ENCODE data around the gene CACNA1C. TPM values are rescaled to one million over a fixed set of nuclear protein-coding genes. Genes with fewer than 3 reads are reported as not detected.

CACNA1C gene
- total RNA-seq, 2 donors from 2014 or later: 4.4 to 10.1 TPM

DNA sequence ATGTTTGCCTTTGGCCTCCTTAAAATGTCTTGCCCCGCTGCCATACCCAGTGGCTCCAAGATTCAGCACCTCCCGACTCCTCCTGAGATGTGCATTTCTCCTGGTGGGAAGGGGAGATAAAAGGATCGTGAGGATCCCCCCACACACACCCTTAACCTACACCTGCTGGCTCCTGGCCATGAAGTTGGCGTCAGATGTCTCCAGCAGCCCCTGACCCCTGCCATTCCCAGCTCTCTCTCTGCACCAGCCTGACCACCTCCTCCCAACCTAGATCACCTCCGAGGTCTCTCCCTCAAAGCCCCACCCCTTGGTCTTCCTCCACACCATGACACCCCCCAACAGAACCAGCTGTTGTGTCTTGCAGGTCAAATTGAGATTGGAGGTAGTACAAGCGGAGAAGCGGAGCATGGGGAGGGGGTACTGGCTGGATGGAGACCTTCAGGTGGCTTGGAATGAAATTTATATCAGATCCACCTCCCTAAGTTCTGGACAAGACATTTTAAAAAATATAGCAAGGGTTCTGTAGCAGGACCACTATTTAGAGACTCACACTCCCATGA lies 590.9 kb downstream of the CACNA1C start:
- intact Hi-C loops (cut with DNase I, micrococcal nuclease): no loop called here

DNA sequence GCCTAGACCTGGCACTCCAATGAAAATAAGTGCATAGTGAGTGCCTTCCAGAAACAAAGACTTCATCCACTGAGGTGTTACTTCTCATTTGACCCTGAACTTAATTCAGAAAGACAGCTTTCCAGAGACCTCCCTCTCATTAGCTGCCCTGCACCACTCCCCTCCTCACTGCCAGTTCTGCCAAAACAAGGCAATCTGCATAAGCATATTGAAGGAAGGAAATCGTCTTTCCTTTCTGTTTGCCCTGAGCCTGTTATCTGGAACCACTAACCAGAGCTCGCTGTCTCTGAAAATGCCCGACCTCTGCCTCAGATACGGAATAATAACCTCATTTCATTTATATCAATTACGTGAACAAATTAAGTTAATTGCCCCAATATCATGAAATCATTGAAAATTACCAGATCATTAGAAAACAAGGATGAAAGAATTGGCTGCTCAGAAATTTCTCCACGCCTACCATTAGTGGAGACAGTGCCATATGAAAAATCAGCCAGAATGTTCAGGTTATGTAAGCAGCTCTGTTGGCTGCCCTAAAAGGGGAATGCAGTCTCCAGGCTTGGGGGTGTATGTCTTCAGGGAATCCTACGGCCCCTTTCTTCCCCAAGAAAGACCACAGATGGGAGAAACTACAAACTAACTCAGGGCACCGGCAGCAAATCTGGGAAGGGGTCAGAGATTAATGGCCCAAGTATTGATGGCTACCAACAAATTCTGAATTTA lies 592.1 kb downstream of the CACNA1C start:
- no peak for ATAC-seq
- intact Hi-C loops (cut with DNase I, micrococcal nuclease): no loop called here
- DNase-seq: no peak

More for the DNA sequence above, 590.9 kb downstream of the CACNA1C start:
- DNase-seq (no peak), ATAC-seq (no peak)

DNA sequence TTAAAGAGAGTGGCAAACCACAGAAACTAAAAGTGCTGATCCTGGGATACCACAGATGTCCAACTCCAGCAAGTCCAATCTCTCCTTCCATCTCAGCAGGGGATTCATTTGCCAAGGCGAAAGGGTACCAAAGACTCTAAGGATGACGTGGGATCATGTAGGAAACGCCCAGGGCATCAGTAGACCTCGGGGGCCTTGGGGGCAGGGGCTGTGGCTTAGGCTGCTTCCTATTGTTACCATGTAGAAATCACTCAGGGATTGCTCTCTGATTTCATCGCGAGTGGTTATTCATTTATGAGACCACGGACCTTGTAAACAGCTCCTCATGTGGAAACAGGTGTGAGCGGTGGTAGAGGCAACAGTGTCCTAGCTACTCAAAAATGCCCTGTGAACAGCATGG lies 592.7 kb downstream of the CACNA1C start:
- no peak for DNase-seq
- intact Hi-C loops (cut with DNase I, micrococcal nuclease): no loop called here
- ATAC-seq: no peak

DNA sequence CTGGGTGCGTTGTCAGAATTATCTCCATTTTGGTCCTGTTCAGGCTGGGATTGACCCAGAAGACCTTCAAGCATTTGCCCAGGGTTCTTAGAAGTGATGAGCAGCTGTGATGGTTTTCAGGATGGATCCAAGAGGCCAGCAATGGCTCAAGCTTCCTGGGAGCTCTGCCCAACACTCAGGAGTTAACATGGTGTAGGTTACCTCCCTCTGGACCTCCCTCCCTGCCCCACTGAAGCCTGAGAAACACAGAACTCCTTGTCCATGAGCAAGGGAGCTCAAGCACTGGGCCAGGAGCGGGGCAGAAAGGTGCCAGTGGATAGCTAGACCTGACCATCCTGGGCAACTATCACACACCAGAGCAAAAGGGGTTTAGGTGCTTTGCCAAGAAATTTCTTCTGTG lies 593.6 kb downstream of the CACNA1C start:
- DNase-seq (no peak), ATAC-seq (no peak)
- intact Hi-C loops (cut with DNase I, micrococcal nuclease): no loop called here

DNA sequence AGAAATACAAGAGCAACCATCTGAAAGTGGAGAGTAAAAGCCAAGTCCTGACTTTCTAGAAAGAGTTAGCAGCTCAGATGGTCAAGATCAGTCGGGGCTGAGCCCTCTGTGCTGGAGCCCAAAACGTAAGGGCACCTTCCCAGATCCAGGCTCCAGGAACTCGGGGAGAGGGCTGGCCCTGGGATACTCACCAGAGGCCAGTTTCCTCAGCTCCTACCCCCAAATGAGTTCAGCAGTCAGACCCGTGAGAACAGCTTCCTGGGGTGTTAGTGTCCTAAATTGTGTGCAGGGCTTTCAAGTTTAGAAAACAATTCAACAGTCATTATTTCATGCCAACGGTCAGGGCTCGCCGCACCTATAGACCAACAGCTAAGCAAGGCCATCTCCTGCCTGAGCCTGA lies 594.4 kb downstream of the CACNA1C start:
- no peak for ATAC-seq
- DNase-seq: no peak
- intact Hi-C loops (cut with DNase I, micrococcal nuclease): no loop called here

DNA sequence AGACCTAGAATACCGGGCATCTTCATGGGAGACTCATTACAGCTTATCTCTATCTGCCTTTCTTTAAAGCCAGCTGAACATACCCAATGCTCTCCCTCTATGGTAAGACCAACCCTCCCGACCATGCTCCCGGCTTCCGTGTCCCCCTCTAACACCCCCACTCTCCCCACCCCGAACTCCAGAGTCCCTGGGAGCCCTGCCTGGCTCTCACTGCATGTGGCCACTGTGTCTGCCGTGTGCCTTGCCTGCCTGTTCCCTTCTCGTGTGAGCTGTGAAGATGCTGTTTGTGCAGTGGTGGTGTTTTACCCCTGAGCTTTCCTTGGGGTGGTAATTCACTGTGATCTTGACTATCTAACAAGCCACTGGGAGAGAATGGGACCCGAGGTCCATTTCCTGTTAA lies 595.6 kb downstream of the CACNA1C start:
- no peak for ATAC-seq

DNA sequence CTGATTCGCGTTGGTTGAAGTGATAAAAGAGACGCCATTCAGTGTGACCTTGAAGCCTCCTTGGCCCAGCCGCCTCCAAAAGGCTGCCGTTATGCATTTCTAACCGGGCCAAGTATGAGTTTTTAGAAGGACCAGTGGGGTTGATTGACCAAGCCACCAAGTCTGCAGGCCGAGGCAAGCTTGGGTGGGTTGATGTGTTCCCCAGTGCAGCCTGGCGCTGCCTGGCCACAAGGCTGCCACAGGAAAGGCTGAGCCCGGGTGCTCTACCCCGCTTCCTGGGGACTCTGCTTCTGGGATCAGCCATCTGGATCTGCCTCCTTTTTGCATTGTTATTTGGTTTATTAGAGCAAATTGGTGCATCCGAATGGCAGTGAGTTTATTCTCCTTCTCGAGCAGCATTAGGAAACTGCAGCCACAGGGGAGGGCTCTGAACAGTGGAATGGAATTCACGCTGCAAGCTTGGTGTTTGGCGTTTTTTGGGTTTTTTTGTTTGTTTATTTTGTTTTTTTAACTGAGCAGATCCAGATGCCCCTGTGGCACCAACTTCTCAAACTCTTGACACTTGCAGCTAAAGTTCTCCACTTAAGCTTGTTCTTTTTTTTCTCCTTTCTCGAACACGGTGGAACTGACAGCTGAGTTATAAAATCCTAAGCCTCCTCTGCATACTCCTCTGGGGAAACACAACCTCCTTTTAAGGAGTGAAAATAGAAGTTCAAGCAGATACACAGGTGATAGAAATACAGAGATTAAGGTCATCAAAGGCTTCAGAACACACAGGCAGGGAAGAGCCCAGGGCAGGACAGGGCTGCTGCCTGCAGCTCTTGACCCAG lies 596.6 kb downstream of the CACNA1C start:
- intact Hi-C loops (cut with DNase I, micrococcal nuclease): no loop called here
- ATAC-seq (no peak), DNase-seq (no peak)

More for the DNA sequence above, 595.6 kb downstream of the CACNA1C start:
- intact Hi-C loops (cut with DNase I, micrococcal nuclease): no loop called here
- DNase-seq: no peak

DNA sequence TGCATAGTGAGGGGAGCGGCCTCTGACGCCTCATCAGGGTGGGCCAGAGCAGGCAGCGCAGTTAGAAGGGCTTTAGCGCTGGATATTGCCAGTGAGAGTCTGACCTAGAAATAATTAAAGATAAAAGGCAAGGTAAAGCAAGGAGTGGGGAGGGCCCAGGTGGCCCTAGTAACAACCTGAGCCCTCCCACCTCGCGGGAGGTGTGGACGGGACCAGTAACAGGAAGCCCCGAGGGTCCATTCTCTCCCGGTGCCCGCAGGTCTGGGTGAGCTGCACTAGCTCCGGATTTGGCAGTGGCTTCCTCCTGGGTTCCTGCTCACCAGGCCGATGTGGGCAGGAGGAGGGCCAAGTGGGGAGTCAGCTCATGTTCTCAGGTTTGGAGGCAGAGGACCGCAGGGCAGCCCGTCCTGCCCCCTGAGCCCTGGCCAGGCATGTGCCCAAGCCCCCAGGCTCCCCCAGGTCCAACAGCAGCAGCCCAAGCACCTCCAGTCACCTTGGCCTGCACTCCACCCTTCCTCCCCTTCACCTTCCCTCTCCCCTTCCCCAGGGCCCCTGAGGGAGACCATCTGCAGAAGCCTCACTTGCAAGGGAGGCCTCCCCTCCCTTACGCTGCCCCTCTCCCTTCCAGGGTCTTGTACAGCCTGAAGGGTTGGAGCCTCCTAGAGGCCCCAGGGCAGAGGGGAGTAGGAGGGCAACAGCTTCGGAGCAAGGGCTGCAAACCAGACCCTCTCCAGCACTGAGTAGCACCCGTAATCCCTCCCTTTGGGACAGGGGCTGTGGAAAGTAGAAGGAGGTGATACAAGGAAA lies 597.7 kb downstream of the CACNA1C start:
- intact Hi-C loops (cut with DNase I, micrococcal nuclease): no loop called here
- ATAC-seq (no peak), DNase-seq (no peak)

DNA sequence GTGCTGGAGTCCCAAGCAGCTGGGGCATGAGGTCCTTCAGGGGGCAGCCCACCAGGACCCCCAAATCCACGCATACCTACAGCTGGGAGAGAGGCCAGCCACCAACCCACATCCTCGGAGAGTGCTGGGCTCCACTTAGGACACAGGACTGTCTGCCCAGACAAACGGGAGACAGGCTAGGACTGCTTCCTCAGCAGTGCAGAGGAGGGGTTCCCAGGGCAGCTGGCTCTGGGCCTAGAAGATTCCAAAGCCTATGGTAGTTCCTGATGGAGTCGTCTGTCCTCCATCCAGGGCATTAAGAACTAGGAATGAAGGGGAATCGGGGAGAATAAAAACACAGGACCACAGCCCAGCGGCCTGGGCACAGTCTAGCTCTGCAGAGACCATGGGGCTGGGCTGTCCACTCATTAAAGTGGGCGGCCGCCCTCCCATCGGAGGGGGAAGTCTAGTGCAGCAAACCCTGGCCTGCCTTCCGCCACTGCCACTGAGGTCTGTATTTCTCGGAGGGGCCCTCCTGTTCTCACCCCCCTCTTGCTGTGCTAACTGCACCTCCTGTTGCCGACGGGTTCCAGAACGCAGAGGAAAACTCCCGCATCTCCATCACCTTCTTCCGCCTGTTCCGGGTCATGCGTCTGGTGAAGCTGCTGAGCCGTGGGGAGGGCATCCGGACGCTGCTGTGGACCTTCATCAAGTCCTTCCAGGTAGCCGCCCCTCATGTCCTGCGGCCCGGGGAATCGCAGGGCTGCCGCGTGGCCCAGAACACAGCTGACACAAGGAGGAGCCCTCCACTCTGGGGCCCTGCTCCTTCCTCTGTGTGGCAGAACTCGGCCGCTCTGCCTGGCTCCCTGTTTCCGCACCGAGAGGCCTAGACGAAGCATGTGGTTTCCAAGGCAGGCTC lies 598.5 kb downstream of the CACNA1C start:
- DNase-seq (no peak), ATAC-seq (no peak)
- intact Hi-C loops (cut with DNase I, micrococcal nuclease): no loop called here

DNA sequence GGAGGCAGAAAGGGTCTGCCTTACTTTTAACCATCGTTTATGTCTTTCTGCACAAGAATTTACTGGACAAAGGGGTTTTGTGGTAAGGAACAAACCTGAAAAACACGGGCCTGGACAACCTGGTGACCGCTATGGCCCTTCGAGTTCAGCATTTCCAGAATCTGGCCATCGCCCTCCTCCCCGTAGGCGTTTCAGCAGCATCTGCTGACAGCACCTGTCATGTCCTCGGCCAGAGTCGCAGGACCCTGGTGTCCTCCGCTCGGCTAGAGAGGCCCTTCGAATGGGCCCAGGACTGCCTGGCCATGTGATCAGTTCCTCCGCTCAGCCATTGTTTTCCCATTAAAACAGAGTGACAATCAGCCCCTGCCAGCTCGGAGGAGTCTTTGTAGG lies 599.2 kb downstream of the CACNA1C start:
- no peak for ATAC-seq
- intact Hi-C loops (cut with DNase I, micrococcal nuclease): no loop called here
- no peak for DNase-seq

DNA sequence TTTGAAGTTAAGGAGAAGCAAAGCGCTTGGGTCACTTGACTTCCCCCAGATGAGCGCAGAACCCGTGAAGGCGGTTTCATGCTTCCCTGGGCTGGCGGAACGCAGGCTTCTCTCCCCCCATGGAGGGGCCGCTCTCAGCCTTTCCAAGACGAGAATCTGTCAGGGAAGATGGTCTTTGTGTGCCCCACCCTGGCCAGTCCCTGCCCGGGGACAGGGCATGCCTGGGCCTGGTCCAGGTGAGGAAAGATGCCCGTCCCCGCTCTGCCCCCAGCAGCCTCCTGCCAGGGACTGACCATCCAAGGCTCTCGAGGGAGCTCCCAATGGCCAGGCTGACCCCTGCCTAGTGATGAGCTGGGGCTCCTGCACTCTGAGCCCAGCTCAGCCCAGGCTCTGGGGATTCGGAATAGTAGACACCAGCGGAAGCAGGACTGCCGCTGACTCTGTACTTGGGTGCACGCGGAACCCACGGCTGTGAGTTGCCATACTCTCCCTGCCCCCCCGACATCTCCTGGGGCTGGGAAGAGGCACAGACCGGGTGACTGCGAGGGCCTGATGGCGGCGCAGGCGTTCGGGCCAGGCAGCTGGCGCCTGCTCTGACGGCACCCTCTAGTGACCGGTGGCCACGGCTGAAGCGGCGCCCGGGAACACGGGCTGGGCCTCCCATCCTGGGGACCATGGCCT lies 599.8 kb downstream of the CACNA1C start:
- DNase-seq: no peak

DNA sequence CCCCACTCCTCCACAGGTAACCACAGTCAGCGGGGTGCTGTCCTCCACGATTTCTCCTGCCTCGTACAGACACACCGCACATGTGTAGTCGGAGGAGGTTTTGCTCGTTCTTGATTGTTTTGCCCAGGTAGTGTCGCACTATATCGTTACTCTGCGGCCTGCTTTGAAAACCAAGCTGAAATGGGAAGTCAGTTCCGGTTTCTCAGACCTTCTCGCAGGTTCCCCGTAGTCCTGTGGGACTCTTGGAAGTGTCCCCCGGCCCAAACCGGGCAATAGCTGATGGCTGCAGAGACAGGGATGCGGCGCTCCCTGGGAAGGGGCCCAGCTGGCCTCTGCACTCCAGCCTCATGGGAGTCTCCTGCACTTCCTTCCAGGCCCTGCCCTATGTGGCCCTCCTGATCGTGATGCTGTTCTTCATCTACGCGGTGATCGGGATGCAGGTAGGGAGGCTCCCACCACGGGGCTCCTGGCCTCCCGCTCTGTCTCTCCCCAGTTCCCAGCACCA lies 600.7 kb downstream of the CACNA1C start:
- intact Hi-C loops (cut with DNase I, micrococcal nuclease): no loop called here
- ATAC-seq (no peak), DNase-seq (no peak)

More for the DNA sequence above, 599.8 kb downstream of the CACNA1C start:
- intact Hi-C loops (cut with DNase I, micrococcal nuclease): no loop called here
- ATAC-seq: no peak

DNA sequence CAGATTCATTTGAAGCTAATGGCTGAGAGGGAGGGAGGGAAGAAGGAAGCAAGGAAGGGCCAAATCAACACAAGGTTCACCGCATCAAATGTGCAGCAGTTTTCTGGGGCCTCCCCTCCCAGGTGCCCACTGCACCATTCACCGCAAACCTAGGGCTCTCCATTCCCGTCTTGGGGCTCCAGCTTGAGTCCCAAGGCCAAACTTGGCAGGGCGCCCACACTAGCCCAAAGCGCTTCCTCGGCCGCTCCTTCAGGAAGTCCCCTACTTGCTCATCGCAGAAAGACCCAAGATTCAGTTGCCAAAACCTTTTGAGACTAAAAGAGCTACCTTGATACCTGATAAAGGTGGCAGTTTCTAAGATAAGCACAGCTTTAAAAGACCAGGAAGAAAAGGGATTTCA lies 601.5 kb downstream of the CACNA1C start:
- intact Hi-C loops (cut with DNase I, micrococcal nuclease): no loop called here
- ATAC-seq: no peak
- no peak for DNase-seq

DNA sequence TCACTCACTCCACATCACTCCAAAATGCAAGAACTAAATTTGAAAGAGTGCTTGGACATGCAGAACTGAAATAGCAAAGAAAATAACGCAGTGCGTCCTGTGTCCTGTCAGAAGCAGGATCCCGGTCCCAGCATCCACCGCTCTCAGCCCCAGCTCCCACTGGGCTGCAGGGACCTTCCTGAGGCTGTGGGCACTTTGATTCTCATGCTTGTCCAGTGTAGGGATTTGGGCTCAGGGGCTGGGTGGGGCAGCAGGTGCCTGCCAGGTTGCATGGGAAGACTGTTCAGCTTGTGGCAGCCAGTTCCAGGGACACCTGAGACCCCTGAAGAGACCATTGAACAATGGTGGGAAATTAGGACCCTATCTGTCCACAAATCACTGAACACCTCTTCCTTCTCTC lies 602.0 kb downstream of the CACNA1C start:
- DNase-seq: no peak
- intact Hi-C loops (cut with DNase I, micrococcal nuclease): no loop called here
- no peak for ATAC-seq

DNA sequence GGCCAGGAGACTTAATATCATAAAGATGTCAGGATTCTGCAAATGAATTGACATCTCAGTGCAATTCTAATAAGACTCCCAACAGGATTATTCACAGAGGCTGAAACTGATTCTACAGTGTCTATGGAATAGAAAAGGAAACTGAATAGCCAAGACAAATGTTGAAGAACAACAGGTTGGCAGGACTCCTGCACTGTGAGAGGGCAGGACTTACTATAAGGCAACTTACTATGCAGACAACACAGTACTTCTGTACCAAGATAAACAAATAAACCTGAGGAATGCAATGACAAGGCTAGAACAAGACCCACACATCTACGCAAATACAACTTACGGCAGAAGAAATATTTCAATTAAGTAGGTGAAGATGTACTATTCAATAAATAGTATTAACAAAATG lies 609.7 kb downstream of the CACNA1C start:
- intact Hi-C loops (cut with DNase I, micrococcal nuclease): no loop called here
- DNase-seq: no peak
- no peak for ATAC-seq

DNA sequence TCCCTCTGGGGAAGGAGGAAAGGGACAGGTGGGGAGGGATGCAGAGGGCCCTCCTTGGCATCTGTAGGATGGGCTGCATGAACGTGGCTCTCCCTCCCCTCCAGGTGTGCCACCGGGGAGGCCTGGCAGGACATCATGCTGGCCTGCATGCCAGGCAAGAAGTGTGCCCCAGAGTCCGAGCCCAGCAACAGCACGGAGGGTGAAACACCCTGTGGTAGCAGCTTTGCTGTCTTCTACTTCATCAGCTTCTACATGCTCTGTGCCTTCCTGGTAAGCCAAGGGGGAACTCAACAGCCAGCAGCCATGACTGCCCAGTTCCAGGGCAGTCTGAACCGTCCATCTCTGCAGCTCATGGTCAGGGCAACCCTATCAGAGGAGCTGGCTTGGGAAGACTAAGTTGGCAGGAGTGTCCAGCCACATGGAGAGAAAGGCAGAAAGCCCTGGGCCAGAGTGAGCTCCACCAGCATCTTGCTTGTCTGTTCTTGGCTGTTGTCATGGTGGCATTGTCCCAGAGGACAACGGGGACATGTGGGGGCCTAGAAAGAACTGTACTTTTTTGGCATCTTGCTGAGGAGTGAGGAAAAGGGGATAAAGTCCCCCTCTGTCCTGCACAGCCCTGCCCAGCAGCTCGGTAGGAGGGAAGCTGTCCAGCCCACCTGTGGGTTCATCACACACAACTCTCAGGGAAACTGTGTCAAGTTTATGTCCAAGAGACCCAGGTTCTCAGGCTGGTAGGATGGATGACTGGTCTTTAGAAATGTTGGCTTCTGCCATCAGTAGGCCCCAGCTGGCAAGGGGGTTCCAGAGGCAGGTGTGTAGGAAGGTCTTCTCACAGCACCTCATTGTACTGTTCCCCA lies 612.2 kb downstream of the CACNA1C start:
- intact Hi-C loops (cut with DNase I, micrococcal nuclease): no loop called here
- ATAC-seq (no peak), DNase-seq (no peak)

DNA sequence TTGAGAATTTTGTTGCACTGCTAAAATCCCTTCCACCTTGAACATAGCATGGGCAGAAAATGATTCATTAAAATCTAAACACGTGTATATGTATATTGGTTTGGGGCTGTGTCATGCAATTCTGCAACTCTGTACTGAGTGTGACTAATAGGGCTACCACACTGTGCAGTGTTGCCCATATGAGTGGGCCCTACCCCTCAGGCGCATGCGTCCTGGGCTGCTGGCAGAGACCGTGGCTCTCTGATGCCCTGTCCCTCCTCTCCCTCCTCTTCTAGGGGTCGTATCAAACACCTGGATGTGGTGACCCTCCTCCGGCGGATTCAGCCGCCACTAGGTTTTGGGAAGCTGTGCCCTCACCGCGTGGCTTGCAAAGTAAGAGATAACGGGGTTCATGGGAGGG lies 613.6 kb downstream of the CACNA1C start:
- DNase-seq (no peak), ATAC-seq (no peak)

More for the DNA sequence above, 613.6 kb downstream of the CACNA1C start:
- intact Hi-C loops (cut with DNase I, micrococcal nuclease): no loop called here

Measured in left colon (tissue), 2 donors.